DMS 273 (cell line): ENCODE results near the gene ITPKB.

Experiments
- DNase-seq: peaks from one replicate; lab custom pipeline; 2025; ENCODE audit not compliant: unreplicated experiment; lab: John Stamatoyannopoulos, UW

Gene ITPKB

GRCh38 chr1:226668173-226668560 lies 70.9 kb downstream of the ITPKB start:
- no peak for DNase-seq

- no peak for DNase-seq
Observed at GRCh38 chr1:226666692-226667091, 72.4 kb downstream of the ITPKB start.

GRCh38 chr1:226666164-226666506 lies 72.9 kb downstream of the ITPKB start:
- peak; percentile 49 for DNase-seq

DNA sequence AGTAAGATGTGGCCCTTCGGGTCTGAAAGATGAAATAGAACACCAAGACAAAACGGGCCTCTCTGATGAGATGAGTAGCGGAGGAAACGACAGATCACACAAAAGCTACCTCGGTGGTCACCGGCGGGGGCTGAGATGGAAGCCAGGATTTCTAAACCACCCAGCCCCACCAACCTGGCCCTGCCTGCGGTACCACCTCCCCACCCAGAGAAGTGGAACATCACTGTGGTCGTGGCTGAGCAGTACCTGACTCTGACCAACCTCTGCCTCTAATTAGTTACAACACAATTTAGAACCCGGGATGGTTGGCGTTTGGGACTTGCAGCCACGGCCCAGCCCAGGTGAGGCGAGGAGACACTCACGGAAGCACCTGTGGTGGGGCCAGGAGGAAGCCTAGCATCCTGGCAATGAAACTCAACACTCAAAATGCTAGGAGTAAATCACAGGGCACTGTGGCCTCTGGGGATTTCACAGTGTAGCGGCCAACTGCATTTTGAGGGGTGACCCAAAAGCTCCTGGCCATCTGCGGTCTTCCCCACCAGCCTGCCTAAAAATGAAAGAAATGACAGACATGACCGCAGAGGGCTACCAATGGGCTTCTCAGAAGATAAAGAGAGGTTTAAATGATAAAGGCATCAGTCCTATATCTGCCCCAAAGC lies 73.4 kb downstream of the ITPKB start:
- no peak for DNase-seq

DNA sequence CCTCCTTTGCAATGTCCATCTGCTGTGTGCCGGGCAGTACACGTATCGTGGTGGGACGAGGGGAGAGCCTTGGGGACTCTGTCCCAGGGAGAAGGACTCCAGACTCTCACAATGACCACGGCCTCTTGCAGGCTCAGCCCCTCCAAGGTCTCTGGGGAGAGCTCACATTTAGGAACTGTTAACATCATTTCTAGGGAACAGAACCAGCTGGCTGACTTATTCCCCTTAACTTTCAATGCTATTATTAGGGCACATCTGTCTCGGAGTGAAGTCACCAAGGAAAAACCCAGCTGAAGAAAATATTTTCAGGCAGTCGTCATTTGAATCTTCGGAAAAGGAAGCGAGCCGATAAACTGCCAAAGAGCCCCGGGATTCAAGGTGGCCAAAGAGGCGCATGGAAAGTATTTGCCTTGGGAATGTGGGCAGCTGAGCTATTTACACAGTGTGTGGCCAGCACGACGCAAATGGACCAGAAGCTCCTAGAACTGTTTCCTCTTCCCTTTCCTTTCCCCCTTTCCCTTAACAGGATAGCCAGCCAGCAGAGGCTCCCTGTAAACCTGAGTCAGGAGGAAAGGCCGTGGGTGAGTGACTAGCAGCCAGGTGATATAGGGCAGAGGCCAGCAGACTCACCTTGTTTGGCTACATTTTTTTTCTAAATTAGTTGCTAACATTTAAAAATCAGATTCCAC lies 74.5 kb downstream of the ITPKB start:
- DNase-seq: peak; percentile 86

GRCh38 chr1:226663327-226663704 lies 75.8 kb downstream of the ITPKB start:
- DNase-seq: no peak

DNA sequence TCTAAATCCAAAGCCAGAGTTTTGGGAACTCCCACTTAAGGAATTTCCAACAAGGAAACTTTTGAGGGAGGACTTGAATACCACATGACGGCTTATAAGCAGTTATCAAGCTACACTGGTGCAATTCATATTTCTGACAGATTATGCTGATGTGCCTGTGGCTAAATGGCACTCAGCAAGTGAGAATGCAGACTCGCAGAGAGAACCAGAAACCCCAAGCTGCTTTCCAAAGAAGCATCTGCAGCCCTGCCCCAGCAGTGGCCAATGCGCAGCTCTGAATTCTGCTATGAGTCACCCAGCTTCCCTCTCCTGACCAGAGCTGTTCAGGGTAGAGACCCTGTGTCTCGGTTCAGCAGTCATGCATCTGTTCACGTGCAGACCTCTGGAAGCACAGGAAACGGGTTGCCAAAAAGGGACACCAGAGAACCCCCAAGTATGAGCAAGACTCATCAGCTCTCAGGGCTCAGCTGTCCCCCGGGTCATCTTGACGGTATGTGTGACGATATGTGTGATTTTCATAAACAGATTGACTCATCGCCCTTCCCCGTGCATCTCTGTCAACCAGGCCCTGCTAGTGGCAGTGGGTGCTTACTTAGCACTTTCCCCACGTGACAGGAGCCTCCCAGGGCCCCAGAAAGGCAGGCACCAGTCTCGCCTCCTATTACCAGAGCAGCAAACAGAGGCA lies 76.3 kb downstream of the ITPKB start:
- DNase-seq: peak; percentile 85

- peak; percentile 59 for DNase-seq
Observed at GRCh38 chr1:226661965-226662364, 77.1 kb downstream of the ITPKB start.

GRCh38 chr1:226661271-226661670 lies 77.8 kb downstream of the ITPKB start:
- DNase-seq: no peak

DNA sequence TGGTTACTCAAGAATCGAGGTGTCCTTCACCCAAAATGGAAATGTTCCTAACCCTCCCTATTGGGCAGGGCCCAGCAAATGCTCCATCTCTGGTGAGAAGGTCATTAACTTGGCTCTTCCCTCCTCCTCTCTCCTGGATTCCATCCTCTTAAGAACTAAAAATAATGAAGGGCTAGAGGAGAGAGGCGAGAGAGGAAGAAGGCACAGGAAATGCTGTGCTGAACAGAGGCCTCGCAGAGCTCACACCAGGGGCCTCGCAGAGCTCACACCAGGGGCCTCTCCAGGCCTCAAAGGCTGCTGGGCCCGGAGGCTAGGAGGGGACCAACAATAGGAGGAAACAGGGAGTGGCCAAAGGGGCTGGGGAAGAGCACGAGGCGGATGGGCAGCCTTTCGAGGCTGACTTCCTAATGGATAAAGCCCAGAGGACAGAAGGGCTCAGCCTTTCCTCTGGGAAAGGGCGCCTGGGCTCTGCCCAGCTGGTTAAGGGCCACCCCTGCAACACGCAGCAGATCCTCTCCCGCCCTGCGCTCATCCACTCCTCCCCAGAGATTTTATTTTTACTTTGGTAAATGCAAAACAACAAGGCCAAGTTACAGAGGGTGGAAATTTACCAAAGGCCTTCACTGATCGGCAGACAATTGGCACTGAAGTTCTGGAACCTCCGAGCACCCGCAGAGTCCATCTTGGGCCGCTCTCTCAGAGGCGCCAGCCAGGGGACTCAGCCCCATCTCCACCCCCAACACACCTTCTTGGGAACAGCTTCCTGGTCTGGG lies 78.5 kb downstream of the ITPKB start:
- no peak for DNase-seq

GRCh38 chr1:226659641-226660040 lies 79.4 kb downstream of the ITPKB start:
- no peak for DNase-seq

GRCh38 chr1:226659136-226659535 lies 79.9 kb downstream of the ITPKB start:
- no peak for DNase-seq

DNA sequence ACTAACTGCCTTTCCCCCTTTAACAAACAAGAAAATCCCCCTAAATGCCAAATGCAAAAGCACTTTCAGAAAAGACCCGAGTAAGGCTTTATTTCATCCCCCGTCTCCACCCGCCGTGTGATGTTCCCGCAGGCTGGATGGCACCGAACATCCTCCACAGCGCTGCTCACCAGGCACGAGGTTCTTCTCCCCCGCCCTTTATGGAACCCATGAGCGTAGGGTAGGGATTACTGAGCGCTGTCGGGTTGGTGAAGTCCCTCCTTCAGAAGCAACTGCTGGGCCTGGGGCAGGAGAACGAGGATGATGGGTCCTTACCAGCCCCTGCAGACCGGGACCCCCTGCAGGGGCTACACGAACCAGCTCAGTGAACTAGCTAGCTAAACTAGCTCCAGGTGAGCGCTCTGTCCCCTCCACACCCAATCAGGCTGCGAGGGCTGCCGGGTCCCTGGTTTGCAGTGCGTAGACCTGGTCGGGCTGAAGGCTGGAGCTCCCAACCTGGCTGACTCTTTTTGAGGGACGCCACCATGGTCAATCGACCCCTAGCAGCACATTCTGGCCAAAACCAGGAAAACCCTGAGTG lies 80.4 kb downstream of the ITPKB start:
- no peak for DNase-seq

GRCh38 chr1:226657895-226658545 lies 81.1 kb downstream of the ITPKB start:
- DNase-seq: peak; percentile 85

- DNase-seq: peak; percentile 36
Observed at GRCh38 chr1:226656601-226657277, 82.3 kb downstream of the ITPKB start.

DNA sequence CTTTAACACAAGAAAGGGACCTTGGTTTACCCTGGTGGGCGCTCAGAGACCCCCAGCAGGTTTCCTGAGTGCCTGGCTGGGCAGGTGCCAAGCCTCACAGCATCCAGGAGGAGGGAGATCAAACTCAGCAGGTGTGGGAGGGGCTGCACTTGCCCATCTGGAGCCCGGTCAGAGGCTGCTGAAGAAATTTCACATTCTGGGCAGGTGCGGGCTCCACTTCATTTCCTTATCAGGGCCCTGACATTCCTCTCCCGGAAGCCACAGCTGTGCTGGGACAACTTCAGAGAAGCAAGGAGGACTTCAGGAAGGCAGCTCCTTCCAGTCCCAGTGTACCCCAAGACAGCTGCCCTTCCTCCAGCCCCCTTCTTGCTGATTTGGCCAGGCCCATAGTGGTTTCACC lies 82.9 kb downstream of the ITPKB start:
- peak; percentile 50 for DNase-seq

DNA sequence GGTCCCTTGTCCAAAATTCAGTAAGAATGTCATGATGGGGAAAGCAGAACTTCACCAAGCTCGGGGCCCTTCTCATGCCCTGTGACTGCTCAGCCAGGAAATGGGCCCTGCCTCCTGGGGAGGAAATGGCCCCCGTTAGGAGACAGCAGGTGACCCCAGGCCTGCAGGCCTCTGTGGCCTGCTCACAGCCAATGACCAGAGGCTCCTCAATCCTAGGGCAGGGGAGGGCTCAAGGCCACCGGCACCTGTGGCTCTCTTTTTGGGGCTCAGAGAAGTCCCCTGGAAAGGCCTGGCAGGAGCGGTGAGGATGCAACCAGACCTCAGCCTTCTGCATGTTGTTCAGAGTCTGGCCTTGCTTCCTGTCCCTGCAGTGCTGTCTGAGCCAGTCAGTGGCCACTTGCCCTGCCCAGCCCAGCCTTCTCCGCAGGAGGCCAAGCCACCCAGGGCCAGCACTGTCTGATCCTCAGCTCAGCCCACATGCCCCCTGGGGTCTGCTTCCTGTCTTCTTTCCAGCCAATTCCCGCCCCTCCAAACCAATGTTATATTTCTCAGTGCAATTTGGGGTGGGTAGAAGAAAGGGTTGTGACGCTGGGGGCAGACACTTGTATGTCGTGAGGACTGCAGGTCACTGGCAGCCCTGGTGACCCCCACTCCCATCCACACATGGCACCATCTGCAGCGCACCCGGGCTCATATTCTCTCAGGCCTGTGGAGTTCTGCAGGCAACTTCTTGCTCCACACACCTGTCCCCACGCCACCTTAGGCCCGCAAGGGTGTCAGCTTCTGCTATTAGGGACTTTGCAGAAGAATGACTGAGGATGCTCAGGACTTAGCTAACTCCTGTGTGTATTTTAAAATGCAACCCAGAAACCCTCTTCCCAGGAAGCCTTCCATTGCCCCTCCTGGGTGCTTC lies 83.6 kb downstream of the ITPKB start:
- DNase-seq: no peak

- DNase-seq: no peak
Observed at GRCh38 chr1:226654668-226655055, 84.4 kb downstream of the ITPKB start.

GRCh38 chr1:226654046-226654667 lies 84.9 kb downstream of the ITPKB start:
- peak; percentile 84 for DNase-seq
